HG03095 (cell line): ENCODE data around the gene ZNF439.
A peak's percentile ranks its signal among the peaks of the same experiment; 100 is the strongest.
"Not testable (repeated sequence)": the region's sequence is repeated elsewhere in the genome, so short reads cannot be mapped to it uniquely, and the experiment has no call there.

Source experiments
- ATAC-seq: cut with Tn5 transposase; IDR thresholded peaks from one replicate; pipeline ENCODE4 v1.9.1; 2021; ENCODE audit warnings: moderate library complexity; ENCODE audit not compliant: unreplicated experiment

Gene ZNF439

GRCh38 chr19:11848594-11849469, at the start of gene ZNF439:
Gene ZNF439, plus strand, starts transcription at chr19:11848726. Its CDS starts 142 bp downstream, at chr19:11848868.
- peak; percentile 57 for ATAC-seq

- ATAC-seq: no peak
Observed at GRCh38 chr19:11806354-11807098, 42.0 kb upstream of the ZNF439 start.

GRCh38 chr19:11807099-11807380, 41.5 kb upstream of the ZNF439 start:
- no peak for ATAC-seq

- ATAC-seq: no peak
Observed at GRCh38 chr19:11813703-11814028, 34.9 kb upstream of the ZNF439 start.

- peak; percentile 91 for ATAC-seq
Observed at GRCh38 chr19:11814029-11814699, 34.4 kb upstream of the ZNF439 start, which contains the start of gene ZNF440. Gene ZNF440, plus strand, starts transcription at chr19:11814273. Its CDS starts 175 bp downstream, at chr19:11814448.

- ATAC-seq: no peak
Observed at GRCh38 chr19:11814700-11815035, 33.9 kb upstream of the ZNF439 start.

GRCh38 chr19:11821474-11822109, 26.9 kb upstream of the ZNF439 start:
- no peak for ATAC-seq

GRCh38 chr19:11828957-11829876, 19.3 kb upstream of the ZNF439 start:
- ATAC-seq: not testable (repeated sequence)

- no peak for ATAC-seq
Observed at GRCh38 chr19:11832253-11832912, 16.1 kb upstream of the ZNF439 start.

- ATAC-seq: no peak
Observed at GRCh38 chr19:11833541-11833940, 15.0 kb upstream of the ZNF439 start.

GRCh38 chr19:11835626-11836066, 12.9 kb upstream of the ZNF439 start:
- ATAC-seq: not testable (repeated sequence)

GRCh38 chr19:11843722-11844121, 4.8 kb upstream of the ZNF439 start:
- no peak for ATAC-seq

- ATAC-seq: not testable (repeated sequence)
Observed at GRCh38 chr19:11847615-11848014, 911 bp upstream of the ZNF439 start.

- ATAC-seq: peak; percentile 24
Observed at GRCh38 chr19:11848200-11848593, 329 bp upstream of the ZNF439 start.

- ATAC-seq: not testable (repeated sequence)
Observed at GRCh38 chr19:11850289-11850688, 1.8 kb downstream of the ZNF439 start.

- no peak for ATAC-seq
Observed at GRCh38 chr19:11853358-11853757, 4.8 kb downstream of the ZNF439 start.

GRCh38 chr19:11856596-11857250, 8.2 kb downstream of the ZNF439 start:
- no peak for ATAC-seq

- ATAC-seq: no peak
Observed at GRCh38 chr19:11860721-11861120, 12.2 kb downstream of the ZNF439 start.

GRCh38 chr19:11861301-11861700, 12.8 kb downstream of the ZNF439 start:
- ATAC-seq: no peak
